Duodenal mucosa (tissue), 2 donors: ENCODE measurements around the gene LTK.

Experiments used
- H3K27ac ChIP-seq: one replicate; pipeline ENCODE4 v1.7.0; 2013; ENCODE audit warnings: low read depth, low read length
- H3K27me3 ChIP-seq, 2 donors: one replicate each; pipeline ENCODE4 v1.7.0; 2013; ENCODE audit warnings: low read length in 2 of 2, control low read depth in 1 of 2; ENCODE audit not compliant: insufficient read depth in 2 of 2, control insufficient read depth in 1 of 2
- H3K36me3 ChIP-seq, 2 donors: one replicate each; pipeline ENCODE4 v1.7.0; 2013; ENCODE audit warnings: low read length in 2 of 2, control low read depth in 1 of 2; ENCODE audit not compliant: insufficient read depth in 2 of 2, control insufficient read depth in 1 of 2
- H3K4me1 ChIP-seq, 2 donors: one replicate each; pipeline ENCODE4 v1.7.0; 2013; ENCODE audit warnings: low read length in 2 of 2, control low read depth in 1 of 2; ENCODE audit not compliant: insufficient read depth in 2 of 2, control insufficient read depth in 1 of 2
- H3K4me3 ChIP-seq, 2 donors: one replicate each; pipeline ENCODE4 v1.7.0; 2013; ENCODE audit warnings: low read length in 2 of 2, low read depth in 1 of 2
- H3K9ac ChIP-seq, 2 donors: one replicate each; pipeline ENCODE4 v1.7.0; 2013; ENCODE audit warnings: low read length in 2 of 2, low read depth in 1 of 2
- H3K9me3 ChIP-seq, 2 donors: one replicate each; pipeline ENCODE4 v1.7.0; 2013; ENCODE audit warnings: low read length in 2 of 2, control low read depth in 1 of 2; ENCODE audit not compliant: control insufficient read depth in 1 of 2

The LTK gene

GRCh38 chr15:41556677-41557076 lies 43.0 kb upstream of the LTK start:
- Histone ChIP-seq H3K4me1 (peaks cover 22 to 23% of the 10 kb centered on the region in 2 donors), H3K27ac (no peak overlapping the region), H3K9ac (no peak overlapping the region), H3K36me3 (no peaks in the 10 kb centered on the region), H3K27me3 (peaks cover 2 to 4% of the 10 kb centered on the region in 2 donors), H3K4me3 (no peak overlapping the region), H3K9me3 (no peaks in the 10 kb centered on the region)

- H3K27ac ChIP-seq = no peak overlapping the region
- no peak overlapping the region for H3K9ac ChIP-seq
- no peaks in the 10 kb centered on the region for H3K36me3 ChIP-seq
Observed at GRCh38 chr15:41554915-41555314, 41.3 kb upstream of the LTK start.

GRCh38 chr15:41554343-41554742 lies 40.7 kb upstream of the LTK start:
- H3K9ac ChIP-seq = no peak overlapping the region
- H3K4me3 ChIP-seq = no peak overlapping the region
- H3K27ac ChIP-seq = no peak overlapping the region
- no peaks in the 10 kb centered on the region for H3K27me3 ChIP-seq
- no peaks in the 10 kb centered on the region for H3K9me3 ChIP-seq
- peaks cover 9 to 10% of the 10 kb centered on the region in 2 donors for H3K4me1 ChIP-seq
- H3K36me3 ChIP-seq = no peaks in the 10 kb centered on the region

More at GRCh38 chr15:41554915-41555314, 41.3 kb upstream of the LTK start:
- no peaks in the 10 kb centered on the region for H3K9me3 ChIP-seq
- H3K4me1 ChIP-seq = peaks cover 13 to 15% of the 10 kb centered on the region in 2 donors
- H3K4me3 ChIP-seq = no peak overlapping the region
- H3K27me3 ChIP-seq = no peaks in the 10 kb centered on the region

GRCh38 chr15:41553731-41554130 lies 40.1 kb upstream of the LTK start:
- H3K9me3 ChIP-seq = no peaks in the 10 kb centered on the region

GRCh38 chr15:41550066-41550775 lies 36.6 kb upstream of the LTK start:
- Histone ChIP-seq H3K36me3 (no peaks in the 10 kb centered on the region), H3K27ac (no peak overlapping the region)

More at GRCh38 chr15:41553731-41554130, 40.1 kb upstream of the LTK start:
- peaks cover 9 to 10% of the 10 kb centered on the region in 2 donors for H3K4me1 ChIP-seq
- no peak overlapping the region for H3K4me3 ChIP-seq
- H3K9ac ChIP-seq = peak overlapping the region in 1 of 2 donors; percentile 38
- H3K27me3 ChIP-seq = no peaks in the 10 kb centered on the region
- no peaks in the 10 kb centered on the region for H3K36me3 ChIP-seq
- no peak overlapping the region for H3K27ac ChIP-seq

GRCh38 chr15:41546851-41547786 lies 33.5 kb upstream of the LTK start:
- peak overlapping the region; percentile 77 for H3K27ac ChIP-seq
- peaks cover 22 to 32% of the 10 kb centered on the region in 2 donors for H3K4me1 ChIP-seq
- peak overlapping the region in 1 of 2 donors; percentile 12 for H3K9ac ChIP-seq
- H3K9me3 ChIP-seq = no peaks in the 10 kb centered on the region
- no peaks in the 10 kb centered on the region for H3K36me3 ChIP-seq
- H3K27me3 ChIP-seq = no peaks in the 10 kb centered on the region
- H3K4me3 ChIP-seq = peak overlapping the region in 1 of 2 donors; percentile 44

More at GRCh38 chr15:41550066-41550775, 36.6 kb upstream of the LTK start:
- no peak overlapping the region for H3K9ac ChIP-seq
- no peaks in the 10 kb centered on the region for H3K27me3 ChIP-seq
- peaks cover 8 to 15% of the 10 kb centered on the region in 2 donors for H3K4me1 ChIP-seq
- H3K9me3 ChIP-seq = no peaks in the 10 kb centered on the region
- no peak overlapping the region for H3K4me3 ChIP-seq

GRCh38 chr15:41545218-41545617 lies 31.6 kb upstream of the LTK start:
- H3K9ac ChIP-seq = no peak overlapping the region
- peaks cover 22 to 32% of the 10 kb centered on the region in 2 donors for H3K4me1 ChIP-seq
- no peaks in the 10 kb centered on the region for H3K36me3 ChIP-seq
- H3K9me3 ChIP-seq = no peaks in the 10 kb centered on the region
- no peak overlapping the region for H3K27ac ChIP-seq
- H3K4me3 ChIP-seq = no peak overlapping the region
- no peaks in the 10 kb centered on the region for H3K27me3 ChIP-seq

GRCh38 chr15:41544650-41545015 lies 31.0 kb upstream of the LTK start:
- no peak overlapping the region for H3K27ac ChIP-seq
- H3K9ac ChIP-seq = peak overlapping the region in 1 of 2 donors; percentile 51
- peaks cover 22 to 32% of the 10 kb centered on the region in 2 donors for H3K4me1 ChIP-seq
- H3K4me3 ChIP-seq = peak overlapping the region; percentile 92 to 99
- H3K27me3 ChIP-seq = no peaks in the 10 kb centered on the region
- no peaks in the 10 kb centered on the region for H3K36me3 ChIP-seq
- H3K9me3 ChIP-seq = no peaks in the 10 kb centered on the region

- Histone ChIP-seq H3K9me3 (no peaks in the 10 kb centered on the region), H3K4me3 (peak overlapping the region; percentile 92 to 99), H3K27me3 (no peaks in the 10 kb centered on the region), H3K9ac (peak overlapping the region; percentile 92 to 96), H3K36me3 (no peaks in the 10 kb centered on the region), H3K27ac (no peak overlapping the region), H3K4me1 (peaks cover 22 to 32% of the 10 kb centered on the region in 2 donors)
Observed at GRCh38 chr15:41543521-41543870, 29.9 kb upstream of the LTK start.

GRCh38 chr15:41536866-41537265 lies 23.2 kb upstream of the LTK start:
- Histone ChIP-seq H3K27ac (no peak overlapping the region), H3K27me3 (no peaks in the 10 kb centered on the region), H3K36me3 (peaks cover 13 to 40% of the 10 kb centered on the region in 2 donors), H3K4me1 (no peaks in the 10 kb centered on the region), H3K4me3 (no peak overlapping the region), H3K9ac (no peak overlapping the region), H3K9me3 (no peaks in the 10 kb centered on the region)
